ENCODE data around the gene TCF20.

Gene TCF20

GRCh38 chr22:42282252-42282942 lies 11.9 kb upstream of the TCF20 start:
- no peak for DNase-seq (ENCODE audit: low read depth)

- no peak for DNase-seq (ENCODE audit: low read depth)
Observed at GRCh38 chr22:42281706-42282251, 11.3 kb upstream of the TCF20 start.

GRCh38 chr22:42281284-42281683 lies 10.8 kb upstream of the TCF20 start:
- no peak for DNase-seq (ENCODE audit: low read depth)

GRCh38 chr22:42280836-42281235 lies 10.4 kb upstream of the TCF20 start:
- DNase-seq (ENCODE audit: low read depth): no peak

GRCh38 chr22:42280140-42280539 lies 9.7 kb upstream of the TCF20 start:
- no peak for DNase-seq (ENCODE audit: low read depth)

- DNase-seq (ENCODE audit: low read depth): no peak
Observed at GRCh38 chr22:42279425-42280020, 9.1 kb upstream of the TCF20 start.

GRCh38 chr22:42277988-42278776 lies 7.7 kb upstream of the TCF20 start:
- no peak for DNase-seq (ENCODE audit: low read depth)

GRCh38 chr22:42277232-42277753 lies 6.8 kb upstream of the TCF20 start:
- no peak for DNase-seq (ENCODE audit: low read depth)

- no peak for DNase-seq (ENCODE audit: low read depth)
Observed at GRCh38 chr22:42275970-42276369, 5.5 kb upstream of the TCF20 start.

- DNase-seq (ENCODE audit: low read depth): no peak
Observed at GRCh38 chr22:42275176-42275575, 4.7 kb upstream of the TCF20 start.

- DNase-seq (ENCODE audit: low read depth): no peak
Observed at GRCh38 chr22:42273855-42274451, 3.5 kb upstream of the TCF20 start.

- DNase-seq (ENCODE audit: low read depth): no peak
Observed at GRCh38 chr22:42272431-42272999, 2.1 kb upstream of the TCF20 start.

GRCh38 chr22:42271906-42272305 lies 1.5 kb upstream of the TCF20 start:
- no peak for DNase-seq (ENCODE audit: low read depth)

GRCh38 chr22:42271191-42271813 lies 849 bp upstream of the TCF20 start:
- no peak for DNase-seq (ENCODE audit: low read depth)

- no peak for DNase-seq (ENCODE audit: low read depth)
Observed at GRCh38 chr22:42270176-42270509, 310 bp downstream of the TCF20 start.

GRCh38 chr22:42269432-42270175 lies 849 bp downstream of the TCF20 start:
- peak; percentile 67 for DNase-seq (ENCODE audit: low read depth)

GRCh38 chr22:42268852-42269410 lies 1.5 kb downstream of the TCF20 start:
- no peak for DNase-seq (ENCODE audit: low read depth)

GRCh38 chr22:42265321-42265720 lies 5.1 kb downstream of the TCF20 start:
- no peak for DNase-seq (ENCODE audit: low read depth)

GRCh38 chr22:42263944-42264343 lies 6.5 kb downstream of the TCF20 start:
- no peak for DNase-seq (ENCODE audit: low read depth)

GRCh38 chr22:42262964-42263363 lies 7.5 kb downstream of the TCF20 start:
- no peak for DNase-seq (ENCODE audit: low read depth)

- no peak for DNase-seq (ENCODE audit: low read depth)
Observed at GRCh38 chr22:42261296-42261695, 9.2 kb downstream of the TCF20 start.

Data from activated T-cell treated with anti-CD3 and anti-CD28 coated beads for 48 hours (primary cell).